Right ventricle myocardium inferior (tissue), 1 donor: ENCODE data around the gene ATP6V0B. TPM values are rescaled to one million over a fixed set of nuclear protein-coding genes. Genes with fewer than 3 reads are reported as not detected.

Source experiments
- ATAC-seq: fragments of 200-7000 bp; cut with Tn5 transposase; one replicate; pipeline ENCODE4 v1.9.1; 2020; ENCODE audit warnings: mild to moderate bottlenecking, moderate library complexity
- DNase-seq: peaks from one replicate; pipeline ENCODE4 v3.0.0; 2021; ENCODE audit errors: missing footprints
- intact Hi-C: fragments of 100-400 bp; cut with DNase I; formaldehyde crosslinking; loops from one replicate; pipeline ENCODE4 v1.11.0; 2022
- total RNA-seq: library from RNA; stranded (reverse); fragmentation: NEBNext Ultra II Directional; extraction: Animal tissue kit (Norgen Biotek cat#: 25700); gene quantifications from one replicate; pipeline ENCODE4 v1.2.1, GENCODE V29; 2021
- donor health status: DM: no; HTN: yes; CAD: no; lungs with severe emphysema.

Gene ATP6V0B
- total RNA-seq, 1 donor from 2014 or later, result 84.5 TPM

GRCh38 chr1:43978551-43979260, 3.9 kb downstream of the ATP6V0B start, which contains the start of gene B4GALT2:
B4GALT2 (plus strand) TSS chr1:43979210; CDS start chr1:43981161, 1,951 bp downstream.
- intact Hi-C loops, result no loop called here
- ATAC-seq (no peak), DNase-seq (peak; percentile 75)

- DNase-seq, result peak; percentile 55
- ATAC-seq, result no peak
- intact Hi-C loops, result no loop called here
Observed at GRCh38 chr1:43979261-43979527, 4.4 kb downstream of the ATP6V0B start.

GRCh38 chr1:43979528-43980254, 4.9 kb downstream of the ATP6V0B start:
- intact Hi-C loops, result no loop called here
- DNase-seq, result peak; percentile 72
- ATAC-seq, result peak; percentile 8

DNA sequence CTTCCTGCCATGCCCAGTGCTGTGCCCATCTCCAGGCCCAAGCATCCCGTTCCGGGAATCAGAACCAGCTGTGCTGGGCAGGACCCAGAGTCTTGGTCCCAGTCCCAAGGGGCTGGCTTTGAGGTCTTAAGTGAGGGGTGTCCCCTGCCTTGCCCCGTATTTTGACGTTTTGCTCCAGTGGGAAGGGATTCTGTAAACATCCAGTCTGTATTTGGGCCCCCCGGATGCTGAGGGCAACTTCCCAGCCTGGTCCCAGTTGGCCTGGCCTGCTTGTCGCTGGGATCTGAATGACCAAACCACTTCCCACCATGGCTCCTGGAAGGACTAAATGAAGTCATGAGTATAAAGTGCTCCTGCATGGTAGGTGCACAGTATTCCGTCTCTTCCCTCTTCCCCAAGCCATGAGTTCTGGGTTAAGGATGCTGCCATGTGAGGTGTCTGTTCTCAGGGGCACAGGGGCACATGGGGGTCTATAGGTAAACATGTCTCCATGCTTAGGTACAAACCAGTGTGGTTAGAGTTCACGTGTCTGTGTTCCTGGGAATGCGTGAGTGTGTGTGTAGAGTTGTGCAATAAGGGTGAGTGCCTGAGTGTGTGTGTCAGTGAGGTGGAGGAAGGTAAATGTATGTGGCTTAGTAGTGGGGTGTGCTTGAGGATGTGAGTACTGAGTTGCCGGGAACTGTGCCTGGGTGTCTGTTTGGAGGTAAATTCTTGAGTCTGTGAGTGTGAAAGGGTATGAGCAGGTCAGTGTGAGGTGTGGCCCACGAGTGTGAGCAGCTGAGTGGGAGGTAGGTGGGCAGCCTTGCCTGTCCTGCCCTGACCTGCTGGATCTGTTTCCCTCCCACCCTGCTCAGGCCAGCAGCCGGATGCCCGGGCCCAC, 5.7 kb downstream of the ATP6V0B start:
- ATAC-seq (no peak), DNase-seq (peak; percentile 47)
- intact Hi-C loops, result no loop called here

DNA sequence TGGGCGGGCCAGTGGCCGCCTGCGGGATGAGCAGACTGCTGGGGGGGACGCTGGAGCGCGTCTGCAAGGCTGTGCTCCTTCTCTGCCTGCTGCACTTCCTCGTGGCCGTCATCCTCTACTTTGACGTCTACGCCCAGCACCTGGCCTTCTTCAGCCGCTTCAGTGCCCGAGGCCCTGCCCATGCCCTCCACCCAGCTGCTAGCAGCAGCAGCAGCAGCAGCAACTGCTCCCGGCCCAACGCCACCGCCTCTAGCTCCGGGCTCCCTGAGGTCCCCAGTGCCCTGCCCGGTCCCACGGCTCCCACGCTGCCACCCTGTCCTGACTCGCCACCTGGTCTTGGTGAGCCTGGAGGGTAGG, 6.4 kb downstream of the ATP6V0B start:
- DNase-seq, result peak; percentile 13
- no peak for ATAC-seq
- intact Hi-C loops, result no loop called here

DNA sequence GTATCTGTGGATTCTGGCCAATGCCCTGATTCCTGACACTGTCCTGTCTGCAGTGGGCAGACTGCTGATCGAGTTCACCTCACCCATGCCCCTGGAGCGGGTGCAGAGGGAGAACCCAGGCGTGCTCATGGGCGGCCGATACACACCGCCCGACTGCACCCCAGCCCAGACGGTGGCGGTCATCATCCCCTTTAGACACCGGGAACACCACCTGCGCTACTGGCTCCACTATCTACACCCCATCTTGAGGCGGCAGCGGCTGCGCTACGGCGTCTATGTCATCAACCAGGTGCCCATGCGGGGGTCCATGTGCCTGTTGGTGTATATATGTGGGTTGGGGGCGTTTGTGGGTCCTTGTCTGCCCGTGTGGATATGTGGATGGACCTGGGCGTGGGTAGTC, 6.9 kb downstream of the ATP6V0B start:
- DNase-seq, result peak; percentile 61
- intact Hi-C loops, result no loop called here
- ATAC-seq, result no peak

- intact Hi-C loops, result no loop called here
- DNase-seq (peak; percentile 41), ATAC-seq (no peak)
Observed at GRCh38 chr1:43982241-43982640, 7.5 kb downstream of the ATP6V0B start.

- intact Hi-C loops, result no loop called here
- DNase-seq (peak; percentile 70), ATAC-seq (no peak)
Observed at GRCh38 chr1:43982808-43983207, 8.0 kb downstream of the ATP6V0B start.

DNA sequence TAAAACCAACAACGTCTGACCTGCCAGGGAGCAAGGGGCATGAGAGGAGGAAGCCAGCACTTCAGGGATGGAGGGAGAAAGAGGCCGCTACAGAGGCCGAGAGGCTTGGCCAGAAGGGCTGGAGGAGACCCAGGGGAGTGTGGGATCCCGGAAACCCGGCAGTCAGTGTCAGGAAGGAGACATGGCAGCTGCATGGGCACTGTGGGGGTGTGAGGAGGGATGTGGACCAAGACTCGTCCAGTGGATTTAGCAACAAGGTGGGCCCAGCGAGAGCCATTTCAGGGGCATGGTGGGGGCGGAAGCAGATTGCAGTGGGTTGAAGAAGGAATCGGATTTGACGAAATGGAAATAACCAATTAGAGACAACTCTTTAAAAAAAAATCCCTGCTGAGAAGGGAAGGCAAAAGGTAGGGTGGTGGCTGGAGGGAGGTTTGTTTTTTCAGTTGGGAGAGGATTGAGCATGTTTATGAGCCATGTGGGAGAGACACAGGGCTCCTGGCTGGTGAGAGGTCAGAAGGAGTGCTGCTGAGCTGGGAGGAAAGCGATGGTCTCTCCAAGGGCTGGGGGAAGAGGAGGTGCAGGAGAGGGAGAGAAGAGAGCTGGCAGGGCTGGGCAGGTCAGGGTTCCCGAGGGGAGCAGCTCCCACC, 8.6 kb downstream of the ATP6V0B start:
- intact Hi-C loops, result no loop called here
- peak; percentile 34 for DNase-seq
- ATAC-seq, result no peak

DNA sequence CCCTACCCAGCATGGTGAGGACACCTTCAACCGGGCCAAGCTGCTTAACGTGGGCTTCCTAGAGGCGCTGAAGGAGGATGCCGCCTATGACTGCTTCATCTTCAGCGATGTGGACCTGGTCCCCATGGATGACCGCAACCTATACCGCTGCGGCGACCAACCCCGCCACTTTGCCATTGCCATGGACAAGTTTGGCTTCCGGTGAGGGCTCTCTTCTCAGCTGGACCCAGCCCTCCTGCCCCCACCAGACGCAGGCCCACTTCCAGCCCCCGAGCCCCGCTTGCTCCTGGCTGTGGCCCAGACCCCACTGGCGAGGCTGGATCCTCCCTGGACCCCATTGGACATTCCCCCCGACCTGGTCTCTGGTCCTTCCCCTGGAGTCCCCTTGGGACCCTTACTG, 10.1 kb downstream of the ATP6V0B start:
- DNase-seq (peak; percentile 62), ATAC-seq (no peak)
- intact Hi-C loops, result no loop called here

DNA sequence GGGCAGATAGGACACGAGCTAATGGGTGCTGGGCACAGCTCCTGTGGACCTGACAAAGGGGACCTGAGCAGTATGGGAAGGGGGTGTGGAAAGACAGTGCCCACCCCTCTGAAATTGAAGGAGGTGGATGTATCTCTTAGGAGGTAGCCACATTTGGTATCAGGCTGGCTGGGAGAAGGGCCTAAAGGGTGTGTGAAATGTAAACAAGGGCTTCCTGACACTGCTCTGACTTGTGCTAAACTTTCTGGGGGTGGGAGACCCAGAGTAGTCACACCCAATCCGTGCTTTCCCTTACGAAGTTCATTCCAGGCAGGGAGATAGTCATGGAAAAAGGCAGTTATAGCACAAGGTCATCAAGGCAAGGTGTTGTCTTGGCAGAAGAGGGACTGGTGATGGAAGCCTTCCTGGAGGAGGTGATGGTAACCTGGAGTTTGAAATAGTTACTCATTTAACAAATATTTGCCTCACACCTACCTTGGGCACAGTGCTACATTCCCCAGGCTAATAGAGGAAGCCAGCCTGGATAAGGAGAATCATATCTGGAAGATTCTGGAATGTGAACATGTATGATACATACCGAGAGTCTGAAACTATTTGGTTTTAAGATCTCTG, 11.3 kb downstream of the ATP6V0B start:
- no peak for ATAC-seq
- intact Hi-C loops, result no loop called here
- peak; percentile 37 for DNase-seq

GRCh38 chr1:43986712-43987111, 12.0 kb downstream of the ATP6V0B start:
- DNase-seq, result peak; percentile 30
- no peak for ATAC-seq
- intact Hi-C loops, result no loop called here

DNA sequence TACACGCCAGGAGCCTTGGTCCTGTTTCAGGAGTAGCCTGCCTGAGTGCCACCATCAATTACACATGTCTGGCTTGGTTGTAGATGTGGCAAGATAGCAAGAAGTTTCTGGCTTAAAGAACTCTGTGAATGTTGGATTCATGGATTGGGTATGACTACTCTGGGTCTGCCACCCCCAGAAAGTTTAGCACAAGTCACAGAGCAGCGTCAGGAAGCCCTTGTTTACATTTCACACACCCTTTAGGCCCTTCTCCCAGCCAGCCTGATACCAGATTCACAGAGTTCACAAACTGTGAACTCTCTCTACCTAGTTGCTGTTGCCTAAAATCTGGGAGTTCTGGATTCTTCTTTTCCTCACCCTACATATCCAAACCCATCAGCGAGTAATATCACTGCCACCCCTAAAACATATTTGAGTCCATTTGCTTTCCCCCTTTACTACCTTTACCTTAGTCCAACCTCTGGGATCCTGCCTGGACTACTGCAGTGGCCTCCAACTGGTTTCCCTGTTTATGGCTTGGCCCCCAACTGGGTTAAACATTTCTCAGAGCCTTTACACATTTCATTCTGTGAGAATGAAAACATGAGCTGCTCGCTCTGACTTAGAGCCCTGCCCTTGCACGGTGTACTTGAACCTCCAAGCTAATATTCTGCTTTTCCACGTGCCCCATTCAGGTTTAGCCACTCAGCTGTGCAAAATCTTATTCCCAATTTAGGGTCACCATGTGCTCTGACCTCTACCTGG, 12.6 kb downstream of the ATP6V0B start:
- DNase-seq, result no peak

GRCh38 chr1:43990271-43991199, 15.8 kb downstream of the ATP6V0B start:
- intact Hi-C loops, result no loop called here
- DNase-seq (peak; percentile 53), ATAC-seq (no peak)

More for the DNA sequence above, 12.6 kb downstream of the ATP6V0B start:
- ATAC-seq, result no peak
- intact Hi-C loops, result no loop called here

GRCh38 chr1:43991200-43991475, 16.4 kb downstream of the ATP6V0B start:
- no peak for ATAC-seq
- intact Hi-C loops, result no loop called here
- DNase-seq, result no peak

- intact Hi-C loops, result no loop called here
- DNase-seq (peak; percentile 94), ATAC-seq (peak; percentile 89)
Observed at GRCh38 chr1:43991476-43992231, 16.9 kb downstream of the ATP6V0B start, which contains the start of gene CCDC24. CCDC24 (plus strand) TSS chr1:43991599; CDS start chr1:43991879, 280 bp downstream.
